C4-2B (cell line): ENCODE data around the gene CD86.

Experiments used
- ZFX ChIP-seq: fragments of 450-650 bp; IDR thresholded peaks from 2 replicates; pipeline ENCODE4 v1.6.1; 2017
- TF ChIP-seq, protein P1 (sequence below): fragments of 450-650 bp; conservative IDR thresholded peaks from 2 replicates; pipeline ENCODE4 v1.5.1; 2017; ENCODE audit warnings: mild to moderate bottlenecking

DNA sequence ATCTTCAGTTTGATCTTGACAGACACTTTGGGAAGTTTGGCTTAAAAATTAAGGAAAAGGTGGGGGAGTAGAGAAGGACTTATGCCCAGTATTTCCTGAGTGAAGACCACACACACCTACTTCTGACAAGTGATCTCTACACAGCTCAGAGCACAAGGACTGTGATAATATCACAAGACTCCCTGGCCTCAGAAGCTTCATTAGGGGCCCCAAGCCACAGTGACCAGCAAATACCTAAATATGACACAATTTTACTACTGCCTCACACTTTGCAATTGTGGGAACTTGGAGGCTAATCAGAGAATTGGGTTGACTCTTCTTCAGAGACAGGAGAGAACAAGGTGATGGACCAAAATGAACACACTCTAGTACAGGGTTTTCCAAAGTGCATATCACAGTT is 35.7 kb upstream of the CD86 start:
- TF ChIP-seq, protein P1, sequence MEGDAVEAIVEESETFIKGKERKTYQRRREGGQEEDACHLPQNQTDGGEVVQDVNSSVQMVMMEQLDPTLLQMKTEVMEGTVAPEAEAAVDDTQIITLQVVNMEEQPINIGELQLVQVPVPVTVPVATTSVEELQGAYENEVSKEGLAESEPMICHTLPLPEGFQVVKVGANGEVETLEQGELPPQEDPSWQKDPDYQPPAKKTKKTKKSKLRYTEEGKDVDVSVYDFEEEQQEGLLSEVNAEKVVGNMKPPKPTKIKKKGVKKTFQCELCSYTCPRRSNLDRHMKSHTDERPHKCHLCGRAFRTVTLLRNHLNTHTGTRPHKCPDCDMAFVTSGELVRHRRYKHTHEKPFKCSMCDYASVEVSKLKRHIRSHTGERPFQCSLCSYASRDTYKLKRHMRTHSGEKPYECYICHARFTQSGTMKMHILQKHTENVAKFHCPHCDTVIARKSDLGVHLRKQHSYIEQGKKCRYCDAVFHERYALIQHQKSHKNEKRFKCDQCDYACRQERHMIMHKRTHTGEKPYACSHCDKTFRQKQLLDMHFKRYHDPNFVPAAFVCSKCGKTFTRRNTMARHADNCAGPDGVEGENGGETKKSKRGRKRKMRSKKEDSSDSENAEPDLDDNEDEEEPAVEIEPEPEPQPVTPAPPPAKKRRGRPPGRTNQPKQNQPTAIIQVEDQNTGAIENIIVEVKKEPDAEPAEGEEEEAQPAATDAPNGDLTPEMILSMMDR, result no peak
- TF ChIP-seq ZFX, result no peak
